Measurements from ENCODE around the gene CALD1. TPM values are rescaled to one million over a fixed set of nuclear protein-coding genes. Genes with fewer than 3 reads are reported as not detected.

CALD1 gene
- total RNA-seq, 1 experiment from 2014 or later = 1.0 TPM

DNA sequence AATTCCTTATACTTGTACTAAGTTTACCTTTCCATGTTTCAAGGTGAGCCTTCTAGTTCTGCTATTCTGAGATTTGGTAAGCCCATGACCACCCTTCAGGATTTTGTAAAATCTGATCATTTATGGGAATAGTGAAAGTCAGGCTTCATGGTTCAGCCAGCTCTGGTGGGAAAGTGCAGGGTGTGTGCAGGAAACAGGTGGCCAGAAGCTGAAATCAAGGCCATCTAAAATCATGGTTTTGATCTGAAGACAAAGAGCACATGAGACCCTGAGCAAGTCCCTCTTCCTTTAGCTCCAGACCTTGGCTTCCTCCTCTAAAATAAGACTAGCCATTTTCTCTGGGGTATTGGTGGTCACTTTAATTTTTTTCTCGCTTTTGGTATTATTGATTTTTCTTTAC is 91.3 kb downstream of the CALD1 start:
- DNase-seq = no peak
- H2AFZ ChIP-seq (ENCODE audit: low read length) = no peak overlapping the region

DNA sequence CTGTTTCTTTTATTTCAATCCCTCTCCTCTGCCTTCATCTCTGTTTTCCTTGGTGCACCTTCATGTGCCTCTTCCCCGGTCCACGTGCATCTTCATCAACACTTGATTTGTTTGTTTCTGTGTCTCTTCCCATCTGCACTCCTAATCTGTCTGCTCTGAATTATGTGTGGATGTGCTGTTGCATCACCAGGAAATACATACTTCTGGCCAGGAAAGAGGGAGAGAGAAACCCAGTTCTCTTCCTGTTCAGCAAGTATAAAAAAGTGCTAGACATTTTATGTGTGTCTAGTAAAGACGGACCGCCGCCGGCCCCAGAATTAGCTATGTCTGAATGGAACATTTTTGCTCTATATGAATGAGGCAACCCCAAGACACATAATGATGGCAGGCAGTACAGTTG is 93.8 kb downstream of the CALD1 start:
- no peak overlapping the region for H3K9ac ChIP-seq (ENCODE audit: low read length)
- no peak for DNase-seq
- no peak overlapping the region for H2AFZ ChIP-seq (ENCODE audit: low read length)
- H3K9me2 ChIP-seq (replicated peaks; ENCODE audit: insufficient read depth, low read length) = no peaks in the 10 kb centered on the region
- no peaks in the 10 kb centered on the region for H3K79me2 ChIP-seq (ENCODE audit: low read length)
- H3K4me1 ChIP-seq (ENCODE audit: low read length) = no peaks in the 10 kb centered on the region
- no peaks in the 10 kb centered on the region for H4K20me1 ChIP-seq (ENCODE audit: insufficient read depth, low read depth, low read length)
- H3K4me3 ChIP-seq (ENCODE audit: low read length) = no peak overlapping the region
- H3K4me2 ChIP-seq (ENCODE audit: low read depth, low read length, poor library complexity, severe bottlenecking) = no peak overlapping the region
- no peaks in the 10 kb centered on the region for H3K9me3 ChIP-seq (ENCODE audit: low read length)
- H3K27me3 ChIP-seq (ENCODE audit: low read length) = no peaks in the 10 kb centered on the region
- no peak overlapping the region for H3K27ac ChIP-seq (ENCODE audit: low read length)
- no peaks in the 10 kb centered on the region for H3K36me3 ChIP-seq (ENCODE audit: insufficient read depth, low read length)

More for the DNA sequence above, 91.3 kb downstream of the CALD1 start:
- H4K20me1 ChIP-seq (ENCODE audit: insufficient read depth, low read depth, low read length) = no peaks in the 10 kb centered on the region
- no peaks in the 10 kb centered on the region for H3K36me3 ChIP-seq (ENCODE audit: insufficient read depth, low read length)
- no peak overlapping the region for H3K9ac ChIP-seq (ENCODE audit: low read length)
- no peak overlapping the region for H3K4me2 ChIP-seq (ENCODE audit: low read depth, low read length, poor library complexity, severe bottlenecking)
- H3K4me3 ChIP-seq (ENCODE audit: low read length) = no peak overlapping the region
- no peaks in the 10 kb centered on the region for H3K9me3 ChIP-seq (ENCODE audit: low read length)
- no peaks in the 10 kb centered on the region for H3K9me2 ChIP-seq (replicated peaks; ENCODE audit: insufficient read depth, low read length)
- H3K27me3 ChIP-seq (ENCODE audit: low read length) = no peaks in the 10 kb centered on the region
- H3K4me1 ChIP-seq (ENCODE audit: low read length) = no peaks in the 10 kb centered on the region
- H3K27ac ChIP-seq (ENCODE audit: low read length) = no peak overlapping the region
- no peaks in the 10 kb centered on the region for H3K79me2 ChIP-seq (ENCODE audit: low read length)

DNA sequence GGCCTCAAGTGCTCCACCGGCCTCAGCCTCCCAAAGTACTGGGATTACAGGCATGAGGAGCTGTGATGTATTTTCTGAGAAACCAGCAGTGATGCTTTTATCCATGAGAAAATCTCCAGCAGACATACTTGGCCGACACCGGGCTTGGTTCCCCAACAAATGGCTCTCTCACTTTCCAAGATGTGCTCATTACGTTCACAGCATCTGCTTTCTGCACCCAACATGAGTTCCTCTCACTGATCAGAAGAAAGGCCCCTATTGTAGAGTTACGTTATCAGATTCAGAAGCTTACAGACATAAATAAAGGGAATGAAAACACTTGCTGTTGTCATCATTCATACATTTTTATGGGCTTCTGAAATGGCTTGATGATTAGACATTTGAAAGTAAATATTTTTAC is 95.0 kb downstream of the CALD1 start:
- H3K4me2 ChIP-seq (ENCODE audit: low read depth, low read length, poor library complexity, severe bottlenecking) = no peak overlapping the region
- H3K4me3 ChIP-seq (ENCODE audit: low read length) = no peak overlapping the region
- H3K27me3 ChIP-seq (ENCODE audit: low read length) = no peaks in the 10 kb centered on the region
- H3K9me3 ChIP-seq (ENCODE audit: low read length) = no peaks in the 10 kb centered on the region
- no peak overlapping the region for H2AFZ ChIP-seq (ENCODE audit: low read length)
- no peak overlapping the region for H3K9ac ChIP-seq (ENCODE audit: low read length)
- H3K36me3 ChIP-seq (ENCODE audit: insufficient read depth, low read length) = no peaks in the 10 kb centered on the region
- no peak for DNase-seq
- no peaks in the 10 kb centered on the region for H4K20me1 ChIP-seq (ENCODE audit: insufficient read depth, low read depth, low read length)
- no peak overlapping the region for H3K27ac ChIP-seq (ENCODE audit: low read length)
- H3K79me2 ChIP-seq (ENCODE audit: low read length) = no peaks in the 10 kb centered on the region
- no peaks in the 10 kb centered on the region for H3K9me2 ChIP-seq (replicated peaks; ENCODE audit: insufficient read depth, low read length)
- no peaks in the 10 kb centered on the region for H3K4me1 ChIP-seq (ENCODE audit: low read length)

DNA sequence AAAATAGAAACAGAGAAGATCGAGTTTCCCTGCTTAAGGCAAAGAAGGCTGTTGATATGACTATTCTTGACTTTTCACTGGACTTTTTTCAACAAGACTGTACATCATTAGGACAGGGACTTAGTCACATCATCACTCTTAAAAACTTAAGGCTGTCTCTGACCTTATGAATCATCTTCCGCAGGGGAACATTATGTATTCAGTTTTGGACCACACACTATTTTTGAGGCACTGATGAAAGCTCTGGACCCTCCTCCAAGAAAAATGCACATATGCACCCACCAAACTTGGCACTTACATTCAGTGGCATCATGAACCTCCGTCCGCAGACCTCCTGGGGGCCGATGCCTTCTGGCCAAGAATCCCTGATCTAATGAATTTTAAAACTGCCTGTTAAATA is 96.4 kb downstream of the CALD1 start:
- H3K27me3 ChIP-seq (ENCODE audit: low read length) = no peaks in the 10 kb centered on the region
- no peaks in the 10 kb centered on the region for H3K9me2 ChIP-seq (replicated peaks; ENCODE audit: insufficient read depth, low read length)
- no peaks in the 10 kb centered on the region for H3K79me2 ChIP-seq (ENCODE audit: low read length)
- H3K4me3 ChIP-seq (ENCODE audit: low read length) = no peak overlapping the region
- H2AFZ ChIP-seq (ENCODE audit: low read length) = no peak overlapping the region
- no peak for DNase-seq
- H3K27ac ChIP-seq (ENCODE audit: low read length) = no peak overlapping the region
- H3K36me3 ChIP-seq (ENCODE audit: insufficient read depth, low read length) = no peaks in the 10 kb centered on the region
- H3K4me1 ChIP-seq (ENCODE audit: low read length) = no peaks in the 10 kb centered on the region
- no peaks in the 10 kb centered on the region for H3K9me3 ChIP-seq (ENCODE audit: low read length)
- no peak overlapping the region for H3K4me2 ChIP-seq (ENCODE audit: low read depth, low read length, poor library complexity, severe bottlenecking)
- no peak overlapping the region for H3K9ac ChIP-seq (ENCODE audit: low read length)
- no peaks in the 10 kb centered on the region for H4K20me1 ChIP-seq (ENCODE audit: insufficient read depth, low read depth, low read length)

DNA sequence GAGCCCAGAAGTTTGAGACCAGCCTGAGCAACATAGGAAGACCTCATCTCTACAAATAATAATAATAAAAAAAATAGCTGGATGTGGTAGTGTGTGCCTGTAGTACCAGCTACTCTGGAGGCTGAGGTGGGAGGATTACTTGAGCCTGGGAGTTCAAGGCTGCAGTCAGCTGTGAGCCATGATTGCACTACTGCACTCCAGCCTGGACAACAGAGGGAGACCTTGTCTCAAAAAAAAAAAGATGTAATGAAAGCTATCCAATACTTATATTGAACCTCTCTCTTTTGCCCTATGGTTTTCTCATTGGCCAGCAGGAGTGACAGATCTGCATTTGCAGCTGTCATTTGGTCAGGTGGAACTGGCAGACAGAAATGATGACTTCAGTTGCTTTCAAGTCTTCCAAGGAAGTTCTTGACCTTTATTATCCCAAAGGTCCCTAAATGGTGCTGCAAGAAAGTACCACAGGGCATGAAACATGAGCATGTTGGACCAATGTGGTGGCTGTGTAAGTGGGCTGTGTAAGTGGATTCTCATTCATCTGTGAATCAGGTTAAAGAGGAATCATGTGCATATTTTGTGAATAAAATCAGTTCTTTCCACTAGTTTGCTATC is 99.4 kb downstream of the CALD1 start:
- Histone ChIP-seq H3K79me2 (ENCODE audit: low read length) (no peaks in the 10 kb centered on the region), H3K27ac (ENCODE audit: low read length) (no peak overlapping the region), H2AFZ (ENCODE audit: low read length) (no peak overlapping the region), H3K4me1 (ENCODE audit: low read length) (no peaks in the 10 kb centered on the region), H3K36me3 (ENCODE audit: insufficient read depth, low read length) (no peaks in the 10 kb centered on the region), H3K27me3 (ENCODE audit: low read length) (no peaks in the 10 kb centered on the region), H3K9me2 (replicated peaks; ENCODE audit: insufficient read depth, low read length) (no peaks in the 10 kb centered on the region), H4K20me1 (ENCODE audit: insufficient read depth, low read depth, low read length) (no peaks in the 10 kb centered on the region), H3K4me3 (ENCODE audit: low read length) (no peak overlapping the region), H3K9me3 (ENCODE audit: low read length) (no peaks in the 10 kb centered on the region), H3K4me2 (ENCODE audit: low read depth, low read length, poor library complexity, severe bottlenecking) (no peak overlapping the region), H3K9ac (ENCODE audit: low read length) (no peak overlapping the region)
- DNase-seq = no peak

DNA sequence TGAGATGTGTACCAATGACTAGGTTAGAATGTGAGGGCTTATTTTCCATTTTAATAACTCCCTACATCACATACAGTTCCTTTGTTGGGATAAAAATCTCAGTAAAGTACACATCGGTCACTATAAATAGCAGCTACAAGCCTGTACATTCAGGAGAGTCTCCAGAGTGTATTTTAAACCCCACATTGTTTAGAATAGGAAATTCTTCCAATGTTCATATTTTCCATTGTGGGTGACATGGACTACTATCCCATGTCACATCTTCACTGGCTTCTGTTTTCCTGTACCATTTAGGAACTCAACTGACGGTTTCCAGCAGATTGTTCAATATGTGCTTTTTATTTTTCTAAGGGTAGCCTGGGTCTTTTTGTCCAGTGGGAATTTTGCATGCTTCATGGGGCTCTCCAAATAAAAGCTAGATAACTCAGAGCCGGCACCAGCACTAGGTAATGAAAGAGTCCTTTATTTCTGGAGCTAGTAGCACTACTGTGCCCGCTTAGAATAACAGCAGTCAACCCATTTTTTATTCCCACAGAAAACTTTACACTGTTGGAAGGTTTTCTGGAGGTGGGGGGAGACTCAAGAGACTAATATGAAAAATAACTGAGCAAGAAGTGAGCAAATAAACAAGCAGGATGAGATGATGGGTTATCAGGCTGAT is 100.5 kb downstream of the CALD1 start:
- no peaks in the 10 kb centered on the region for H3K36me3 ChIP-seq (ENCODE audit: insufficient read depth, low read length)
- no peak overlapping the region for H3K9ac ChIP-seq (ENCODE audit: low read length)
- H4K20me1 ChIP-seq (ENCODE audit: insufficient read depth, low read depth, low read length) = no peaks in the 10 kb centered on the region
- H3K4me3 ChIP-seq (ENCODE audit: low read length) = no peak overlapping the region
- no peak overlapping the region for H2AFZ ChIP-seq (ENCODE audit: low read length)
- H3K9me3 ChIP-seq (ENCODE audit: low read length) = no peaks in the 10 kb centered on the region
- H3K27ac ChIP-seq (ENCODE audit: low read length) = no peak overlapping the region
- H3K4me1 ChIP-seq (ENCODE audit: low read length) = no peaks in the 10 kb centered on the region
- H3K27me3 ChIP-seq (ENCODE audit: low read length) = no peaks in the 10 kb centered on the region
- no peaks in the 10 kb centered on the region for H3K9me2 ChIP-seq (replicated peaks; ENCODE audit: insufficient read depth, low read length)
- no peak overlapping the region for H3K4me2 ChIP-seq (ENCODE audit: low read depth, low read length, poor library complexity, severe bottlenecking)
- no peaks in the 10 kb centered on the region for H3K79me2 ChIP-seq (ENCODE audit: low read length)
- no peak for DNase-seq

DNA sequence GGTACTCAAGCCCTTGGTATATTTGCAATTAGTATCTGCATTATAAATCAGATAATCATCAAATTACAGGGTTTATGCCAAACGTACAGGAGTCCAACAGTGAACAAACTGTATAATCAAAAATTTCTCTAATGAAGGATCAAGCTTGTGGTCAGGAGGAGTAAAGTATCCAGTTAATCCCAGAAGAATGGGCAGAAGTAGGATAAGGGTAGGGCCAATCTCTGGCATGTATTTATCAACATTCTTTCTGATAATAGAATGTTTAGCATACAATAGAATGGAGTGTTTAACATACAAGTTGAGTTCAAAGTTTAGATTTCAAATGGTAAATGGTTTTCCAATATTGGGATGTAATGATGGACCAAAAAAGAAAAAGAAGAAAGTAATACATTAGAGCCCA is 103.0 kb downstream of the CALD1 start:
- no peak for DNase-seq

DNA sequence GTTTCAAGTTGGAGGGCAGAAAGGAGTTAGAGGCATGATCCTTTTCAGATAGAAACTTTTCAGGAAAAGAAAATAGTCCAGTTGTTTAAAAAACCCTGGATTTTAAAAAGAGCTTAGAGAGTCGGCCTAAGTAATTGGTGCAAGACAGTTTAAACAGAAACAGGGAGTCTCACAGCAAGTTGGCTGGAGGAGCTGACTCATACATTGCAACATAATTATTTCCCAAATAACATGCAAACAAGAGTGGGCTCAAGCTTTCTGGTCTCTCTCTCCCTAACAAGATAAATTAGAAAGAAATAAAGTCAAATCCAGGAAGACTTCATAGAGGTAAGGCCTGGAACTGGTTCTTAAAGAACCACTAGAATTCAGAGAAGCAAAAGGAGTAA is 106.5 kb downstream of the CALD1 start:
- H3K36me3 ChIP-seq (ENCODE audit: insufficient read depth, low read length) = no peaks in the 10 kb centered on the region
- H3K4me2 ChIP-seq (ENCODE audit: low read depth, low read length, poor library complexity, severe bottlenecking) = no peak overlapping the region
- H3K27ac ChIP-seq (ENCODE audit: low read length) = no peak overlapping the region
- H4K20me1 ChIP-seq (ENCODE audit: insufficient read depth, low read depth, low read length) = no peaks in the 10 kb centered on the region
- no peaks in the 10 kb centered on the region for H3K4me1 ChIP-seq (ENCODE audit: low read length)
- H3K9ac ChIP-seq (ENCODE audit: low read length) = no peak overlapping the region
- no peaks in the 10 kb centered on the region for H3K9me3 ChIP-seq (ENCODE audit: low read length)
- H3K79me2 ChIP-seq (ENCODE audit: low read length) = no peaks in the 10 kb centered on the region
- no peak overlapping the region for H2AFZ ChIP-seq (ENCODE audit: low read length)
- no peaks in the 10 kb centered on the region for H3K27me3 ChIP-seq (ENCODE audit: low read length)
- no peak overlapping the region for H3K4me3 ChIP-seq (ENCODE audit: low read length)
- no peak for DNase-seq
- no peaks in the 10 kb centered on the region for H3K9me2 ChIP-seq (replicated peaks; ENCODE audit: insufficient read depth, low read length)

More for the DNA sequence above, 103.0 kb downstream of the CALD1 start:
- Histone ChIP-seq H3K27me3 (ENCODE audit: low read length) (no peaks in the 10 kb centered on the region), H3K27ac (ENCODE audit: low read length) (no peak overlapping the region), H3K9me3 (ENCODE audit: low read length) (no peaks in the 10 kb centered on the region), H3K79me2 (ENCODE audit: low read length) (no peaks in the 10 kb centered on the region), H3K4me3 (ENCODE audit: low read length) (no peak overlapping the region), H2AFZ (ENCODE audit: low read length) (no peak overlapping the region), H3K9ac (ENCODE audit: low read length) (no peak overlapping the region), H4K20me1 (ENCODE audit: insufficient read depth, low read depth, low read length) (no peaks in the 10 kb centered on the region), H3K4me2 (ENCODE audit: low read depth, low read length, poor library complexity, severe bottlenecking) (no peak overlapping the region), H3K4me1 (ENCODE audit: low read length) (no peaks in the 10 kb centered on the region), H3K9me2 (replicated peaks; ENCODE audit: insufficient read depth, low read length) (no peaks in the 10 kb centered on the region), H3K36me3 (ENCODE audit: insufficient read depth, low read length) (no peaks in the 10 kb centered on the region)

All from Karpas-422 (cell line).